Heart left ventricle (tissue), 16 donors: Measurements from ENCODE around the gene YPEL5. TPM values are rescaled to one million over a fixed set of nuclear protein-coding genes. Genes with fewer than 3 reads are reported as not detected.
A peak's percentile ranks its signal among the peaks of the same experiment; 100 is the strongest.

ENCODE experiments used
- ATAC-seq, 4 donors: fragments of 200-7000 bp; cut with Tn5 transposase; one replicate each; pipeline ENCODE4 v1.9.1; 2020 to 2022; ENCODE audit warnings: moderate library complexity in 4 of 4, mild to moderate bottlenecking in 3 of 4, moderate number of reproducible peaks in 1 of 4
- DNase-seq, 5 donors: peaks; one replicate each; pipeline ENCODE4 v3.0.0-alpha.2; 2020
- H3K27ac ChIP-seq, 12 donors: fragments of 200-600 bp; sonication (generic) in 4 of 12; one replicate each; pipeline versions ENCODE4 v1.5.0 to v1.8.0; 2016 to 2022; ENCODE audit warnings: mild to moderate bottlenecking in 2 of 12
- H3K27me3 ChIP-seq, 9 donors: fragments of 200-600 bp; sonication (generic) in 2 of 9; one replicate each; pipeline versions ENCODE4 v1.5.1 to v1.8.0; 2016 to 2022; ENCODE audit warnings: mild to moderate bottlenecking in 3 of 9
- H3K36me3 ChIP-seq, 9 donors: fragments of 200-600 bp; sonication (generic) in 2 of 9; one replicate each; pipeline versions ENCODE4 v1.5.0 to v1.8.0; 2018 to 2022; ENCODE audit warnings: mild to moderate bottlenecking in 2 of 9
- H3K4me1 ChIP-seq, 12 donors: fragments of 200-600 bp; sonication (generic) in 4 of 12; one replicate each; pipeline versions ENCODE4 v1.5.0 to v1.8.0; 2016 to 2022; ENCODE audit warnings: mild to moderate bottlenecking in 3 of 12
- H3K4me3 ChIP-seq, 12 donors: fragments of 200-600 bp; sonication (generic) in 4 of 12; one replicate each; pipeline versions ENCODE4 v1.5.0 to v1.8.0; 2017 to 2022; ENCODE audit warnings: mild to moderate bottlenecking in 9 of 12, moderate library complexity in 4 of 12
- H3K9me3 ChIP-seq, 12 donors: fragments of 200-600 bp; sonication (generic) in 4 of 12; one replicate each; pipeline versions ENCODE4 v1.5.0 to v1.8.0; 2016 to 2022; ENCODE audit warnings: mild to moderate bottlenecking in 1 of 12
- POLR2A ChIP-seq, 2 donors: fragments of 450-650 bp; IDR thresholded peaks; one replicate each; pipeline ENCODE4 v1.6.1; 2017; ENCODE audit warnings: antibody characterized with exemption in 2 of 2, mild to moderate bottlenecking in 2 of 2, moderate library complexity in 2 of 2
- WGBS, 4 donors: extraction: QIAGEN DNeasy Blood & Tissue Kit in 2 of 4; methylation state at CpG; one replicate each; pipeline versions ENCODE4 v1.1.5 to v1.1.7; 2013 to 2018; 5-methylcytosine and 5-hydroxymethylcytosine counted together
- intact Hi-C, 10 donors: fragments of 100-400 bp; cut with DNase I; formaldehyde crosslinking; loops; one replicate each; pipeline versions ENCODE4 v1.11.1 to v1.14.2; 2022
- polyA plus RNA-seq, 2 donors: library from polyadenylated mRNA; stranded (reverse); fragments of 200-250 nt; gene quantifications; one replicate each; pipeline ENCODE4 v1.2.3, GENCODE V29; 2013
- total RNA-seq, 9 donors: library from RNA; depleted of rRNA in 2 of 9; stranded (reverse); fragments of >200 nt in 2 of 9; fragmentation: NEBNext Ultra II Directional in 3 of 9; extraction: Animal tissue kit (Norgen Biotek cat#: 25700) in 3 of 9; gene quantifications; one replicate each; pipeline versions ENCODE4 v1.1.0 to v1.2.4, GENCODE V29; 2016 to 2023
- TF ChIP-seq, protein P1 (sequence below), 12 donors: fragments of 200-600 bp; sonication (generic) in 4 of 12; IDR thresholded peaks; one replicate each; pipeline versions ENCODE4 v1.5.0 to v1.8.0; 2018 to 2022; ENCODE audit warnings: antibody characterized with exemption in 12 of 12, mild to moderate bottlenecking in 5 of 12
- donor health status: ischemic (EF 13 %, LVEDD 7.1; RV severe dilation, severe dysfunction).
- donor health status: healthy with polysubstance abuse.
- donor health status: DM: no; HTN: yes; CAD: no.
- donor health status: DM: no; HTN: no; CAD: no.
- donor health status: ischemic (EF 25% LVEDD 6.9; RV normal size, moderate dysfunction).
- donor health status: ischemic (EF 25% LVEDD 5.7; RV mildly dilated, moderate dysfunction).
- donor health status: healthy.
- donor health status: DM: yes; HTN: yes; CAD: no.
- donor health status: ischemic (EF 35%, LVEDD 5.7; RV mildly dilated, moderate dysfunction).
- donor health status: nonischemic (EF 11% LVEDD 7.7; RV severe dilation, severe dysfunction).
- donor health status: DM: yes; HTN: yes; CAD: no.
- donor health status: PGD.
- donor health status: ischemic (EF 29% LVEDD 5.4; RV normal size, mild dysfunction).
- donor health status: nonischemic (EF 23%, LVEDD 6.1; RV moderate dilation, normal function).

The YPEL5 gene
- total and polyA plus RNA-seq, 11 donors = 36.4 to 90.6 (median 57.7) TPM

DNA sequence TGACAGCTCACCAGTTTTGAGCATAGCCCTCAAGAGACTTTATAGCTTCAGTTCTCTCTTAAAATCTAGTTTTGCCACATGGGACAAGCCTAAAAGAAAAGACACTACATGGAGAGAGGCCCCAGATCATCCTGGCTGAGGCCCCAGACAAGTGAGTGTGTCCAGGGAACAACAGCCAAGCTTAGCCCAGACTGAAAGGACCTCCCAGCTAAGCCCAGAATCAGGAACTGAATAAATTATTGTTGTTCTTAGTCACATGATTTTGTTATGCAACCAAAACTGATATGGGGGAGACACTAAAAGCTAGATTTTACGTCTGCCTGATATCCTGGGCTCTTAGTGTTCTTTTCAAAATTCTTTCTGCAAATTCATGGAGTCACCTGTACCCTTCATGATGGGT, 55.2 kb downstream of the YPEL5 start:
- ATAC-seq (peak; percentile 76 to 89 (median 86)), DNase-seq (peak in 3 of 5 donors; percentile 54 to 60 (median 60))
- Histone ChIP-seq H3K36me3 (no peaks in the 10 kb centered on the region), H3K9me3 (no peaks in the 10 kb centered on the region), H3K27ac (peak overlapping the region in 10 of 12 donors; percentile 18 to 66 (median 32)), H3K27me3 (no peaks in the 10 kb centered on the region), H3K4me3 (no peak overlapping the region), H3K4me1 (peaks cover 0 to 33% (median 8%) of the 10 kb centered on the region in 12 donors)
- TF ChIP-seq, protein P1, sequence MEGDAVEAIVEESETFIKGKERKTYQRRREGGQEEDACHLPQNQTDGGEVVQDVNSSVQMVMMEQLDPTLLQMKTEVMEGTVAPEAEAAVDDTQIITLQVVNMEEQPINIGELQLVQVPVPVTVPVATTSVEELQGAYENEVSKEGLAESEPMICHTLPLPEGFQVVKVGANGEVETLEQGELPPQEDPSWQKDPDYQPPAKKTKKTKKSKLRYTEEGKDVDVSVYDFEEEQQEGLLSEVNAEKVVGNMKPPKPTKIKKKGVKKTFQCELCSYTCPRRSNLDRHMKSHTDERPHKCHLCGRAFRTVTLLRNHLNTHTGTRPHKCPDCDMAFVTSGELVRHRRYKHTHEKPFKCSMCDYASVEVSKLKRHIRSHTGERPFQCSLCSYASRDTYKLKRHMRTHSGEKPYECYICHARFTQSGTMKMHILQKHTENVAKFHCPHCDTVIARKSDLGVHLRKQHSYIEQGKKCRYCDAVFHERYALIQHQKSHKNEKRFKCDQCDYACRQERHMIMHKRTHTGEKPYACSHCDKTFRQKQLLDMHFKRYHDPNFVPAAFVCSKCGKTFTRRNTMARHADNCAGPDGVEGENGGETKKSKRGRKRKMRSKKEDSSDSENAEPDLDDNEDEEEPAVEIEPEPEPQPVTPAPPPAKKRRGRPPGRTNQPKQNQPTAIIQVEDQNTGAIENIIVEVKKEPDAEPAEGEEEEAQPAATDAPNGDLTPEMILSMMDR (IDR thresholded peaks at IDR 0.05) = no peak
- TF ChIP-seq POLR2A (IDR thresholded peaks at IDR 0.05) = no peak
- intact Hi-C loops = loop anchor here in 4 of 10 donors (2.0 to 10.0 kb wide), 3 partner anchors 23 to 1133 kb away; no protein-coding TSS in a partner anchor
- 13 to 24% (median 17%) methylated on average over 1 of the region's 1 CpG for WGBS, 4 donors

DNA sequence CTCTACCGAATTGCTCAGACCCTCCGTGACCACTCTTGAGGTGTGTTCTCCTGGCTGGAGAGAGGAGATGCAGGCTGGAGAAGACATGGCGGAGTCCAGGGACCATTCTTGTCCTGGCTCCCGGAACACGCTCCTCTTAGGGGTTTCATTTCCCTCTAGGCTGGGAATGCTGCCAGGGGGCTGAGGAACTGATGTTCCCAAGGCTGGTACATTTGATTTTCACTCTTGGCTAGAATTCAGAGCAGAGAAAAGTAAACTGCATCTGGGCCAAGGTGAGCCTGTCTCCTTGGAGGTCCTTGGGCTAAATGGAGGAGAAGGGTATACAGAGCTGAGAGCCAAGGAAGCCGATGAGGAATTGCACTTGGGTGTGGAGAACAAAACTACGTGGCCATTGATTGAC, 56.3 kb downstream of the YPEL5 start:
- Histone ChIP-seq H3K36me3 (no peaks in the 10 kb centered on the region), H3K27ac (peak overlapping the region in 1 of 12 donors; percentile 32)
- intact Hi-C loops = loop anchor here in 4 of 10 donors (2.0 to 10.0 kb wide), 3 partner anchors 24 to 1132 kb away; no protein-coding TSS in a partner anchor

DNA sequence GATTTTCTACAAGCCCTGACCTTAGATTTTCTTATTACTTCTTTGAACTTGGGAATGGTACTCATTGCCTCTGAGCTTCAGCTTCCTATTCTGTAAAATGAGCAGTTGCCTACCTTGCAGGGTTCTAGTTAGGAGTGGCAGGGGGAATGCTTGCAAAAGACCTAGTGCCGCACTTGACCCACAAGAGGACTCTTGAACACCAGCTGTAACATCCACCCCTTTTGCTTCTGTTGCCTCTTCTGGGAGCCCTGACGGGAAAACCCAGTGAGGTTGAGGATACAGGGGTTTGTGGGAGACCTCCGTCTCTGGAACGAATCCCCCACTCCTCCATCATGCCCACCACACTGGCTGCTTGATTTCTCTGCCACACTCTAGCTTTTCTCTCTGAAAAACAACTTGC, 57.5 kb downstream of the YPEL5 start:
- Histone ChIP-seq H3K9me3 (no peaks in the 10 kb centered on the region), H3K27me3 (no peaks in the 10 kb centered on the region), H3K36me3 (no peaks in the 10 kb centered on the region), H3K4me3 (no peak overlapping the region), H3K4me1 (peaks cover 0 to 47% (median 12%) of the 10 kb centered on the region in 12 donors), H3K27ac (peak overlapping the region in 7 of 12 donors; percentile 14 to 54 (median 21))
- TF ChIP-seq, protein P1 (IDR thresholded peaks at IDR 0.05) = no peak
- no peak for TF ChIP-seq POLR2A (IDR thresholded peaks at IDR 0.05)
- DNase-seq (no peak), ATAC-seq (no peak)
- intact Hi-C loops = loop anchor here in 3 of 10 donors (5.0 to 10.0 kb wide), 2 partner anchors 37 to 1131 kb away; no protein-coding TSS in a partner anchor
- WGBS, 4 donors = 84 to 95% (median 94%) methylated on average over 3 to 4 of the region's 4 CpGs

More for the DNA sequence above, 56.3 kb downstream of the YPEL5 start:
- Histone ChIP-seq H3K4me3 (no peak overlapping the region), H3K9me3 (no peaks in the 10 kb centered on the region), H3K27me3 (no peaks in the 10 kb centered on the region), H3K4me1 (peaks cover 0 to 40% (median 9%) of the 10 kb centered on the region in 12 donors)
- WGBS, 4 donors = 87 to 95% (median 88%) methylated on average over 7 of the region's 7 CpGs
- ATAC-seq (no peak), DNase-seq (peak in 1 of 5 donors; percentile 45)
- TF ChIP-seq, protein P1 (IDR thresholded peaks at IDR 0.05) = no peak
- TF ChIP-seq POLR2A (IDR thresholded peaks at IDR 0.05) = no peak

DNA sequence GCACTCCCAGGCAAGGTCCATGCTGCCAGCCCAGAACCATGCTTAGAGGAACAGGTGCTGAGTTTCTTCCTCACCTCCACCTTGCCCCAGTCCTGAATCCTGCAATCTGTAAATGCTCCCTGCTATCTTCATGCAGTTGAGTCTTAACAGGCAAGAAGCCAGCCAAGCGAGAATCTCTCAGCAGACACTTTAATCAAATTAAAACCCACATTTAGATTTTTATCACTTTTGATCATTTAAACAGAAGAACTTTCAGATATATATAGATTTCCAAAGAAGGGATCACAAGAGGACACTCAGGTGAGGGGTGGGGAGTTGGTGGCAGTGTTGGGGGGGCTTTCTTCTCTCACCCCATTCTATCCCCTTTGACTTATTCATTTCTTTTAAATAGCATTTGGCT, 58.6 kb downstream of the YPEL5 start:
- Histone ChIP-seq H3K36me3 (no peaks in the 10 kb centered on the region), H3K4me3 (no peak overlapping the region), H3K4me1 (peaks cover 0 to 47% (median 12%) of the 10 kb centered on the region in 12 donors), H3K27me3 (no peaks in the 10 kb centered on the region), H3K27ac (no peak overlapping the region), H3K9me3 (no peaks in the 10 kb centered on the region)
- no peak for DNase-seq
- intact Hi-C loops = loop anchor here in 6 of 10 donors (5.0 to 10.0 kb wide), 5 partner anchors 33 to 1129 kb away; no protein-coding TSS in a partner anchor
- no peak for ATAC-seq
- TF ChIP-seq POLR2A (IDR thresholded peaks at IDR 0.05) = no peak
- TF ChIP-seq, protein P1 (IDR thresholded peaks at IDR 0.05) = no peak
- WGBS, 4 donors = 62 to 79% (median 74%) methylated on average over 1 of the region's 1 CpG
